Esophagus squamous epithelium (tissue), 5 donors: Measurements from ENCODE around the gene RBCK1. TPM values are rescaled to one million over a fixed set of nuclear protein-coding genes. Genes with fewer than 3 reads are reported as not detected.
A peak's percentile ranks its signal among the peaks of the same experiment; 100 is the strongest.

Experiments used
- DNase-seq: peaks from one replicate; lab custom pipeline; 2025; lab: John Stamatoyannopoulos, UW
- H3K27ac ChIP-seq, 4 donors: fragments of 200-600 bp; sonication (generic); one replicate each; pipeline ENCODE4 v1.5.1; 2016 to 2019; ENCODE audit warnings: mild to moderate bottlenecking in 1 of 4
- H3K27me3 ChIP-seq, 4 donors: fragments of 200-600 bp; sonication (generic); 1 replicate in 3 of 4; 2 replicates in 1 of 4; pipeline versions ENCODE4 v1.5.1 to v1.6.0; 2017 to 2021; ENCODE audit warnings: antibody characterized with exemption in 1 of 4
- H3K36me3 ChIP-seq, 3 donors: fragments of 200-600 bp; sonication (generic); one replicate each; pipeline ENCODE4 v1.5.1; 2016 to 2019
- H3K4me1 ChIP-seq, 3 donors: fragments of 200-600 bp; sonication (generic); one replicate each; pipeline ENCODE4 v1.5.1; 2017 to 2019
- H3K4me3 ChIP-seq, 4 donors: fragments of 200-600 bp; sonication (generic); 1 replicate in 3 of 4; 2 replicates in 1 of 4; pipeline ENCODE4 v1.5.1; 2016 to 2019; ENCODE audit warnings: mild to moderate bottlenecking in 2 of 4, moderate library complexity in 1 of 4
- H3K9me3 ChIP-seq, 3 donors: fragments of 200-600 bp; sonication (generic); one replicate each; pipeline ENCODE4 v1.5.1; 2016 to 2019
- POLR2A ChIP-seq, 4 donors: fragments of 450-650 bp; IDR thresholded peaks; one replicate each; pipeline ENCODE4 v1.6.1; 2017; ENCODE audit warnings: antibody characterized with exemption in 4 of 4, mild to moderate bottlenecking in 4 of 4, moderate library complexity in 3 of 4
- WGBS, 2 donors: methylation state at CpG; one replicate each; pipeline ENCODE4 v1.1.5; 2018; 5-methylcytosine and 5-hydroxymethylcytosine counted together
- intact Hi-C: fragments of 100-400 bp; cut with DNase I; formaldehyde crosslinking; loops from one replicate; pipeline ENCODE4 v1.15.0; 2022
- total RNA-seq, 4 donors: library from RNA; depleted of rRNA; stranded (reverse); fragments of >200 nt; gene quantifications; one replicate each; pipeline ENCODE4 v1.1.0, GENCODE V29; 2016
- TF ChIP-seq, protein P1 (sequence below), 6 experiments: fragments of 450-650 bp in 4 of 6; fragments of 200-600 bp in 2 of 6; sonication (generic) in 2 of 6; IDR thresholded peaks; one replicate each; pipeline ENCODE4 v1.5.1; 2016 to 2019; ENCODE audit warnings: antibody characterized with exemption in 6 of 6, mild to moderate bottlenecking in 4 of 6, moderate library complexity in 4 of 6
- donor health status: DM: yes; HTN: yes; CAD: no.

The RBCK1 gene
- total RNA-seq, 4 donors from 2014 or later = 46.9 to 79.8 (median 63.2) TPM

DNA sequence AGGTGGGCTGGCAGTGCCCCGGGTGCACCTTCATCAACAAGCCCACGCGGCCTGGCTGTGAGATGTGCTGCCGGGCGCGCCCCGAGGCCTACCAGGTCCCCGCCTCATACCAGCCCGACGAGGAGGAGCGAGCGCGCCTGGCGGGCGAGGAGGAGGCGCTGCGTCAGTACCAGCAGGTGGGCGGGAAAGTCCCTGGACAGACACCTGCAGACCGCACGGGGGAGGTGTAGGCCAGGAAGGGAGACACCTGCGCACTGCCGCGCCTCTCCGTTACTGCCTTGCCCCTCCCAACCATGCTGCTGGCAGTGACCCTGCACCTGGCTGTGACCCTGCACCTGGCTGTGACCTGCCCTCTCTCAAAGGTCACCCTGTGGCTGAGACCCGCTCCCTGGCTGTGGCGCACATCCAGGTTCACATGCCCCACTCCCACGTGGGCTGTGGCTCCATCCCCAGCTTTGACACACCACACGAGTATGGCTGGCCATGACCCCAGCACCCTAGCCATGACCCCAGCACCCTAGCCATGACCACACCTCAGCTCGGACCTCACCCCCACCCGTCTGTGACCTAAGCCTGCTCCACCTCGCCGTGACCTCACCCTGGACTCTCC lies 11.6 kb downstream of the RBCK1 start:
- TF ChIP-seq POLR2A (IDR thresholded peaks at IDR 0.05) = no peak
- TF ChIP-seq, protein P1, sequence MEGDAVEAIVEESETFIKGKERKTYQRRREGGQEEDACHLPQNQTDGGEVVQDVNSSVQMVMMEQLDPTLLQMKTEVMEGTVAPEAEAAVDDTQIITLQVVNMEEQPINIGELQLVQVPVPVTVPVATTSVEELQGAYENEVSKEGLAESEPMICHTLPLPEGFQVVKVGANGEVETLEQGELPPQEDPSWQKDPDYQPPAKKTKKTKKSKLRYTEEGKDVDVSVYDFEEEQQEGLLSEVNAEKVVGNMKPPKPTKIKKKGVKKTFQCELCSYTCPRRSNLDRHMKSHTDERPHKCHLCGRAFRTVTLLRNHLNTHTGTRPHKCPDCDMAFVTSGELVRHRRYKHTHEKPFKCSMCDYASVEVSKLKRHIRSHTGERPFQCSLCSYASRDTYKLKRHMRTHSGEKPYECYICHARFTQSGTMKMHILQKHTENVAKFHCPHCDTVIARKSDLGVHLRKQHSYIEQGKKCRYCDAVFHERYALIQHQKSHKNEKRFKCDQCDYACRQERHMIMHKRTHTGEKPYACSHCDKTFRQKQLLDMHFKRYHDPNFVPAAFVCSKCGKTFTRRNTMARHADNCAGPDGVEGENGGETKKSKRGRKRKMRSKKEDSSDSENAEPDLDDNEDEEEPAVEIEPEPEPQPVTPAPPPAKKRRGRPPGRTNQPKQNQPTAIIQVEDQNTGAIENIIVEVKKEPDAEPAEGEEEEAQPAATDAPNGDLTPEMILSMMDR (IDR thresholded peaks at IDR 0.05) = peak in 2 of 6 experiments; percentile 8 to 30
- no peak for DNase-seq
- WGBS, 2 donors = 71 to 93% methylated on average over 6 to 16 of the region's 32 CpGs
- no peak overlapping the region for H3K27ac ChIP-seq
- no peaks in the 10 kb centered on the region for H3K9me3 ChIP-seq
- intact Hi-C loops = no loop called here
- H3K4me1 ChIP-seq = peaks cover 0 to 9% (median 0%) of the 10 kb centered on the region in 3 donors
- no peak overlapping the region for H3K4me3 ChIP-seq
- no peaks in the 10 kb centered on the region for H3K27me3 ChIP-seq
- peaks cover 32 to 96% (median 44%) of the 10 kb centered on the region in 3 donors for H3K36me3 ChIP-seq

DNA sequence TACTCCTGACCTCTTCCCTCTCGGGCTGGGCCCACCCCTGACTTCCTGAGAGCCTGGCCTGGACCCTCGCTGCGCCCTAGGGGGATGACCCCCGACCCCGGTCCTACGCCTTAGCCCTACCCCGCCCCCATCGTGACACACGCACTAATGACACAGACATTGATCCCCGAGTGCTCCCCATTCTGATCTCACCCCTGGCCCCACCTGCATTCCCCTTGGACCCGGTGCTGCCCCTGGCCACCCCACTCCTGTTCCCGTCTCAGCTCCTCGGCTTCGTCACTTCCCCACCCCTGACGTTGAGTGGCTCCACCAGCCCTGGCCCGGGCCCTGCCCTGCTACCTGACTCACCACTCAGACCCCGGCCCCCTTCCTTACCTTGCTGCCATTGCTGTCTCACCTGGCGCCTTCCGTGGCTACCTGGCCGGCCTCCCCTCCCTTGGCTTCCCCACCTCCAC lies 12.1 kb downstream of the RBCK1 start:
- H3K27me3 ChIP-seq = no peaks in the 10 kb centered on the region
- no peak overlapping the region for H3K27ac ChIP-seq
- TF ChIP-seq, protein P1 (IDR thresholded peaks at IDR 0.05) = no peak
- no peak for TF ChIP-seq POLR2A (IDR thresholded peaks at IDR 0.05)
- H3K4me3 ChIP-seq = no peak overlapping the region
- 86 to 90% methylated on average over 19 to 20 of the region's 20 CpGs for WGBS, 2 donors
- no peak for DNase-seq
- no peaks in the 10 kb centered on the region for H3K9me3 ChIP-seq
- H3K36me3 ChIP-seq = peaks cover 32 to 99% (median 44%) of the 10 kb centered on the region in 3 donors
- intact Hi-C loops = no loop called here
- H3K4me1 ChIP-seq = peaks cover 0 to 9% (median 0%) of the 10 kb centered on the region in 3 donors

DNA sequence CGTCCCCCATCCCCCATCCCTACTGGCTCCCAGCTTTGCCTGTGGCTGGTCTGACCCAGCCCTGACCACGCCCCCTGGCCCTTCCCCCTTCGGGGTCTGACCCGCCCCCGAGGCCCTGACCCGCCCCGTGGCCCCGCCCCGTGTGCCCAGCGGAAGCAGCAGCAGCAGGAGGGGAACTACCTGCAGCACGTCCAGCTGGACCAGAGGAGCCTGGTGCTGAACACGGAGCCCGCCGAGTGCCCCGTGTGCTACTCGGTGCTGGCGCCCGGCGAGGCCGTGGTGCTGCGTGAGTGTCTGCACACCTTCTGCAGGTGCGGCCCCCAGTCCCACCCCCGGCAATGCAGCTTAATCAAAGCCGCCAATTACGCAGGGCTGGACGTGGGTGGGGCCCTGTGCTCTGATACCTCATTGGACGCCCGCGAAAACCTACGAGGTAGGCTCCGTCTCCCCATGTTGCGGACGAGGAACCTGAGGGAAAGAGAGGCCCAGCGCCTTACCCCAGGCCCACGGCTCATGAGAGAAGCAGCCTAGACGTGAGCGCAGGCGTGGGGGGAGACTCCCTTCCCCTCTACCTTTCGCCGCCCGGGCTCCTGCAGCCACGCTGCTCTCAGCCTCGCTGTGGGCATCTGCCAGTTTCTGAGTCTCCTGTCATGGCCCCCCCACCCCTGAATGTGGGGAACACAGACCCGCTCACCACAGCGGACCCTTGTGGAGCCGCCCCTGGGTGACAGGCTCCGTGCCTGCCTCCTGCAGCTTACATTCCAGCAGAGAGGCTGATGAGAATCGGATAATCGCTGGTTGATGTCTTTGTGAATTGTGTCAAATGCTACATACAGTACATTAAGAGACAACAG lies 12.8 kb downstream of the RBCK1 start:
- no peak for DNase-seq
- H3K4me3 ChIP-seq = no peak overlapping the region

DNA sequence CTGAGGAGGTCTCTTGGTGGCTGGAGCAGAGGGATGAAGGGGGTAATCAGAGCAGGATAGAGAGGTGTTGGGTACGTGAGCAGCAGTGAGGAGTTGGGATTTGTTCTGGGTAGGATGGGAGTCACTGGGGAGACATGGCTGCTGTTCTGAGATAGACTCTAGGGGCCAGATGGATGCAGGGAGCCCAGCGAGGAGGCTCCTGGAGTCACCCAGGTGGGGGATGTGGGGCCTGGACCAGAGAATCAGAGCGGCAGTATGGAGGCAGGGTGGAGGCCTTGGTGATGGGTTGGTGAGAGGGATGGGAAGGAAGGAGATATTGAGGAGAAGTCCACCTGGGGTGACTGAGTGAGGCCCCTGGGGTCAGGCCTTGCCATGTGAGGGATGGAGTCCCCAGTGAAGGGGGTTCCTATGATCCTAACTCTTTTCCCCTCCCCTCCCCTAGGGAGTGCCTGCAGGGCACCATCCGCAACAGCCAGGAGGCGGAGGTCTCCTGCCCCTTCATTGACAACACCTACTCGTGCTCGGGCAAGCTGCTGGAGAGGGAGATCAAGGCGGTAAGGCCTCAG lies 13.7 kb downstream of the RBCK1 start:
- no peak overlapping the region for H3K27ac ChIP-seq
- TF ChIP-seq, protein P1 (IDR thresholded peaks at IDR 0.05) = no peak
- TF ChIP-seq POLR2A (IDR thresholded peaks at IDR 0.05) = no peak
- peaks cover 32 to 99% (median 44%) of the 10 kb centered on the region in 3 donors for H3K36me3 ChIP-seq
- 92 to 95% methylated on average over 6 to 8 of the region's 8 CpGs for WGBS, 2 donors
- no peak for DNase-seq
- H3K9me3 ChIP-seq = no peaks in the 10 kb centered on the region
- no peaks in the 10 kb centered on the region for H3K27me3 ChIP-seq
- no peak overlapping the region for H3K4me3 ChIP-seq
- H3K4me1 ChIP-seq = peaks cover 0 to 7% (median 0%) of the 10 kb centered on the region in 3 donors
- intact Hi-C loops = no loop called here

More for the DNA sequence above, 12.8 kb downstream of the RBCK1 start:
- no peak overlapping the region for H3K27ac ChIP-seq
- intact Hi-C loops = no loop called here
- no peak for TF ChIP-seq POLR2A (IDR thresholded peaks at IDR 0.05)
- TF ChIP-seq, protein P1 (IDR thresholded peaks at IDR 0.05) = no peak
- peaks cover 0 to 9% (median 0%) of the 10 kb centered on the region in 3 donors for H3K4me1 ChIP-seq
- no peaks in the 10 kb centered on the region for H3K27me3 ChIP-seq
- WGBS, 2 donors = 89 to 93% methylated on average over 8 of the region's 49 CpGs
- no peaks in the 10 kb centered on the region for H3K9me3 ChIP-seq
- peaks cover 32 to 99% (median 44%) of the 10 kb centered on the region in 3 donors for H3K36me3 ChIP-seq
